B cell (primary cell): Measurements from ENCODE around the gene ITGB8. TPM values are rescaled to one million over a fixed set of nuclear protein-coding genes. Genes with fewer than 3 reads are reported as not detected.

Source experiments
- ATAC-seq: fragments of 200-7000 bp; cut with Tn5 transposase; one replicate; pipeline ENCODE4 v1.10.0; 2021; ENCODE audit warnings: low read depth, mild to moderate bottlenecking, moderate number of reproducible peaks, moderate library complexity
- CTCF ChIA-PET: fragments of 350-600 bp; sonication (Branson Sonifier 250); formaldehyde crosslinking; loops from one replicate; lab custom pipeline; 2021; ENCODE audit warnings: antibody characterized with exemption, inconsistent platforms; lab: Charles Lee
- POLR2A ChIA-PET: fragments of 350-600 bp; sonication (Branson Sonifier 250); formaldehyde crosslinking; loops from one replicate; lab custom pipeline; 2021; ENCODE audit warnings: antibody characterized with exemption; lab: Charles Lee
- DNase-seq: peaks from one replicate; pipeline ENCODE4 v3.0.0; 2013
- H2AFZ ChIP-seq: 2 replicates; pipeline ENCODE4 v1.6.1; 2012; ENCODE audit warnings: mild to moderate bottlenecking, low read depth, low read length; ENCODE audit not compliant: insufficient read depth, poor library complexity, severe bottlenecking
- H3K27ac ChIP-seq, 2 donors: 1 replicate in 1 of 2; 2 replicates in 1 of 2; pipeline ENCODE4 v1.5.1; 2012 to 2013; ENCODE audit warnings: low read length in 2 of 2, mild to moderate bottlenecking in 2 of 2, moderate library complexity in 1 of 2
- H3K27me3 ChIP-seq, 4 experiments: fragments of 200-600 bp in 1 of 4; sonication (generic) in 1 of 4; replicated peaks in 1 of 4; 1 replicate in 2 of 4; 2 replicates in 2 of 4; pipeline versions ENCODE4 v1.6.1 to v1.7.0; 2013 to 2016; ENCODE audit warnings: low read length in 3 of 4, mild to moderate bottlenecking in 2 of 4, mixed read lengths in 1 of 4, moderate library complexity in 1 of 4; ENCODE audit not compliant: insufficient read depth in 4 of 4, control insufficient read depth in 3 of 4; ENCODE audit errors: control extremely low read depth in 1 of 4
- H3K36me3 ChIP-seq, 2 experiments: replicated peaks in 1 of 2; 1 replicate in 1 of 2; 2 replicates in 1 of 2; pipeline versions ENCODE4 v1.6.1 to v1.7.1; 2013; ENCODE audit warnings: low read length in 1 of 2; ENCODE audit not compliant: insufficient read depth in 2 of 2, control insufficient read depth in 1 of 2; ENCODE audit errors: control extremely low read depth in 1 of 2, extremely low read depth in 1 of 2
- H3K4me1 ChIP-seq, 2 donors: fragments of 200-600 bp in 1 of 2; sonication (generic) in 1 of 2; 1 replicate in 1 of 2; 2 replicates in 1 of 2; pipeline versions ENCODE4 v1.5.1 to v1.6.1; 2013 to 2017; ENCODE audit warnings: low read length in 2 of 2; ENCODE audit not compliant: control insufficient read depth in 2 of 2, insufficient read depth in 2 of 2
- H3K4me2 ChIP-seq: replicated peaks from 2 replicates; pipeline ENCODE3; 2012; ENCODE audit warnings: mild to moderate bottlenecking, low read depth, low read length; ENCODE audit not compliant: poor library complexity, severe bottlenecking
- H3K4me3 ChIP-seq, 5 experiments: fragments of 200-600 bp in 1 of 5; sonication (generic) in 1 of 5; 1 replicate in 3 of 5; 2 replicates in 2 of 5; pipeline versions ENCODE4 v1.5.1 to v1.7.0; 2011 to 2016; ENCODE audit warnings: low read length in 4 of 5, mild to moderate bottlenecking in 4 of 5, low read depth in 2 of 5, control low read depth in 1 of 5, moderate library complexity in 1 of 5; ENCODE audit not compliant: insufficient read depth in 1 of 5; ENCODE audit errors: control extremely low read depth in 1 of 5, extremely low read depth in 1 of 5
- H3K79me2 ChIP-seq: fragments of 200-600 bp; sonication (generic); one replicate; pipeline ENCODE4 v1.6.0; 2016; ENCODE audit warnings: low read length; ENCODE audit not compliant: control insufficient read depth, insufficient read depth
- H3K9ac ChIP-seq: fragments of 200-600 bp; sonication (generic); 2 replicates; pipeline ENCODE4 v1.6.1; 2017; ENCODE audit warnings: mild to moderate bottlenecking, low read length, moderate library complexity
- H3K9me3 ChIP-seq, 3 donors: one replicate each; pipeline versions ENCODE4 v1.6.1 to v1.7.1; 2013; ENCODE audit warnings: low read length in 2 of 3; ENCODE audit not compliant: control insufficient read depth in 2 of 3, insufficient read depth in 1 of 3; ENCODE audit errors: control extremely low read depth in 1 of 3
- H4K20me1 ChIP-seq: 2 replicates; pipeline ENCODE4 v1.6.0; 2012; ENCODE audit warnings: mild to moderate bottlenecking, low read length; ENCODE audit not compliant: insufficient read depth, control insufficient read depth, poor library complexity, severe bottlenecking
- H3K27ac Mint-ChIP-seq: one replicate; pipeline ENCODE4 v1.8.0; 2021; ENCODE audit warnings: mixed read lengths
- H3K27me3 Mint-ChIP-seq: one replicate; pipeline ENCODE4 v1.8.0; 2021; ENCODE audit warnings: mixed read lengths
- H3K4me1 Mint-ChIP-seq: one replicate; pipeline ENCODE4 v1.8.0; 2021; ENCODE audit warnings: mixed read lengths
- H3K4me3 Mint-ChIP-seq: one replicate; pipeline ENCODE4 v1.8.0; 2021; ENCODE audit warnings: mixed read lengths
- H3K9me3 Mint-ChIP-seq: one replicate; pipeline ENCODE4 v1.8.0; 2022; ENCODE audit warnings: mixed read lengths; ENCODE audit not compliant: insufficient read depth
- CTCF ChIP-seq: fragments of 200-600 bp; IDR thresholded peaks from one replicate; pipeline ENCODE4 v1.8.0; 2022; ENCODE audit warnings: antibody characterized with exemption, mild to moderate bottlenecking
- EZH2 ChIP-seq: IDR thresholded peaks from 2 replicates; pipeline ENCODE4 v1.6.1; 2012; ENCODE audit warnings: borderline replicate concordance, low read depth, mild to moderate bottlenecking, moderate library complexity, low read length; ENCODE audit not compliant: insufficient read depth, poor library complexity, severe bottlenecking
- WGBS: methylation state at CpG from one replicate; pipeline ENCODE4 v1.1.5; 2013; ENCODE audit warnings: missing lambda C conversion rate; ENCODE audit not compliant: insufficient coverage; 5-methylcytosine and 5-hydroxymethylcytosine counted together
- intact Hi-C: fragments of 100-400 bp; cut with micrococcal nuclease; formaldehyde crosslinking; loops from one replicate; pipeline ENCODE4 v1.10.0; 2022
- polyA plus RNA-seq: library from polyadenylated mRNA; depleted of rRNA; stranded (reverse); fragments of >200 nt; gene quantifications from 2 replicates; pipeline ENCODE4 v1.2.3, GENCODE V29; 2012
- total RNA-seq, 2 donors: library from RNA; stranded (reverse); fragments of 120-200 nt in 1 of 2; gene quantifications; 1 replicate in 1 of 2; 2 replicates in 1 of 2; pipeline versions ENCODE4 v1.2.3 to v1.2.4, GENCODE V29; 2013 to 2022

ITGB8 gene
- total and polyA plus RNA-seq, 2 donors (not counting 1 experiment from before 2014, with no cell fraction given): 0.01 to 0.30 TPM

GRCh38 chr7:20331910-20332813 is 1.5 kb downstream of the ITGB8 start:
- intact Hi-C loops: no loop called here
- no peaks in the 10 kb centered on the region for H3K36me3 ChIP-seq
- H3K9ac ChIP-seq: peak overlapping the region; percentile 75
- no peak overlapping the region for H3K27ac ChIP-seq
- H3K79me2 ChIP-seq: no peaks in the 10 kb centered on the region
- peak overlapping the region in 4 of 5 experiments; percentile 27 to 74 (median 70) for H3K4me3 ChIP-seq
- no peaks in the 10 kb centered on the region for H3K9me3 Mint-ChIP-seq
- H3K4me2 ChIP-seq: peak overlapping the region; percentile 90
- ATAC-seq (no peak), DNase-seq (no peak)
- no peaks in the 10 kb centered on the region for H3K9me3 ChIP-seq
- WGBS: 20% methylated on average over 7 of the region's 13 CpGs
- H2AFZ ChIP-seq: peak overlapping the region; percentile 89
- peaks cover 19% of the 10 kb centered on the region for H3K4me1 Mint-ChIP-seq
- H3K4me1 ChIP-seq: peaks cover 14 to 21% of the 10 kb centered on the region in 2 donors
- TF ChIP-seq EZH2: no peak
- no peak for TF ChIP-seq CTCF
- H3K27me3 ChIP-seq: peaks cover 0 to 22% (median 16%) of the 10 kb centered on the region in 4 experiments
- H3K4me3 Mint-ChIP-seq: peak overlapping the region; percentile 99
- no peaks in the 10 kb centered on the region for H4K20me1 ChIP-seq
- ChIA-PET POLR2A (no interaction called here), CTCF (interaction anchor here (0.6 to 2.5 kb wide), 2 partner anchors 35 to 578 kb away, joined by 4 to 9 read pairs; no protein-coding TSS in a partner anchor)
- peak overlapping the region; percentile 20 for H3K27ac Mint-ChIP-seq
- peaks cover 31% of the 10 kb centered on the region for H3K27me3 Mint-ChIP-seq

GRCh38 chr7:20338285-20338684 is 7.6 kb downstream of the ITGB8 start:
- Histone ChIP-seq H3K79me2 (no peaks in the 10 kb centered on the region), H2AFZ (no peak overlapping the region), H3K36me3 (no peaks in the 10 kb centered on the region), H3K9ac (no peak overlapping the region), H3K4me2 (no peak overlapping the region), H3K4me3 (no peak overlapping the region), H3K4me1 (no peaks in the 10 kb centered on the region), H3K27ac (no peak overlapping the region), H4K20me1 (no peaks in the 10 kb centered on the region), H3K27me3 (peaks cover 0 to 20% (median 8%) of the 10 kb centered on the region in 4 experiments), H3K9me3 (no peaks in the 10 kb centered on the region)
- Mint-ChIP-seq H3K27ac (no peak overlapping the region), H3K9me3 (no peaks in the 10 kb centered on the region), H3K4me3 (no peak overlapping the region), H3K4me1 (no peaks in the 10 kb centered on the region), H3K27me3 (peaks cover 26% of the 10 kb centered on the region)
- DNase-seq (no peak), ATAC-seq (no peak)
- intact Hi-C loops: no loop called here
- CTCF ChIA-PET: no interaction called here
- TF ChIP-seq CTCF: no peak
- TF ChIP-seq EZH2: no peak
- POLR2A ChIA-PET: no interaction called here
- 100% methylated on average over 5 of the region's 6 CpGs for WGBS
